A549 (cell line): ENCODE results near the gene HTN1. TPM values are rescaled to one million over a fixed set of nuclear protein-coding genes. Genes with fewer than 3 reads are reported as not detected.

Experiments used
- ATAC-seq, 2 experiments: fragments of 200-7000 bp in 1 of 2; fragments of >200 bp in 1 of 2; cut with Nextera tagmentation in 1 of 2; cut with Tn5 transposase in 1 of 2; 3 replicates each; pipeline versions ENCODE4 v1.8.0 to v1.9.1; 2018 to 2020; ENCODE audit warnings: mild to moderate bottlenecking in 1 of 2, moderate library complexity in 1 of 2
- CTCF ChIA-PET: fragments of 300-600 bp; sonication (Branson Sonifier 250); formaldehyde crosslinking; extraction: SDS; loops from one replicate; lab custom pipeline; 2021; ENCODE audit warnings: antibody characterized with exemption, inconsistent platforms; lab: Yijun Ruan, JAX
- POLR2A ChIA-PET: fragments of 350-600 bp; formaldehyde crosslinking; extraction: SDS; loops from one replicate; lab custom pipeline; 2021; ENCODE audit warnings: antibody characterized with exemption, inconsistent platforms; lab: Yijun Ruan, JAX
- DNase-seq, 2 experiments: peaks; one replicate each; pipeline versions ENCODE4 v3.0.0 to v3.0.0-alpha.2; 2011 to 2016; ENCODE audit warnings: low read depth in 1 of 2, low spot score in 1 of 2
- FAIRE-seq: peaks from 2 replicates; lab custom pipeline; 2011; peaks lifted over from hg19 to GRCh38; lab: Jason Lieb, UNC
- H3K27ac ChIP-seq, 2 experiments: fragments of >200 bp; sonication (Bioruptor Twin); formaldehyde crosslinking; 3 replicates each; pipeline ENCODE4 v1.5.1; 2016 to 2017
- H3K4me1 ChIP-seq: fragments of >200 bp; sonication (Bioruptor Twin); formaldehyde crosslinking; 3 replicates; pipeline ENCODE4 v1.6.1; 2016
- H3K4me2 ChIP-seq: fragments of >200 bp; sonication (Bioruptor Twin); formaldehyde crosslinking; 3 replicates; pipeline ENCODE4 v1.6.1; 2016
- H3K4me3 ChIP-seq: fragments of >200 bp; sonication (Bioruptor Twin); formaldehyde crosslinking; 3 replicates; pipeline ENCODE4 v1.5.1; 2016
- H3K9me3 ChIP-seq: fragments of >200 bp; sonication (Bioruptor Twin); formaldehyde crosslinking; 3 replicates; pipeline ENCODE4 v1.6.1; 2016
- CBX2 ChIP-seq: fragments of 200-600 bp; sonication (generic); IDR thresholded peaks from 2 replicates; pipeline ENCODE4 v1.6.1; 2016; ENCODE audit warnings: low read depth, mild to moderate bottlenecking, borderline replicate concordance
- CEBPB ChIP-seq, 2 experiments: fragments of >200 bp in 1 of 2; sonication (Bioruptor Twin) in 1 of 2; formaldehyde crosslinking in 1 of 2; IDR thresholded peaks; 2 replicates each; pipeline ENCODE4 v1.6.1; 2012 to 2016
- EHF ChIP-seq: fragments of 250-450 bp; sonication (Bioruptor Pico); IDR thresholded peaks from 2 replicates; pipeline ENCODE4 v1.5.0; 2020; ENCODE audit warnings: mild to moderate bottlenecking
- EHMT2 ChIP-seq: fragments of 200-600 bp; sonication (generic); IDR thresholded peaks from 2 replicates; pipeline ENCODE4 v1.6.1; 2016; ENCODE audit warnings: antibody characterized with exemption, low read depth, mild to moderate bottlenecking, moderate library complexity
- FOSB ChIP-seq: fragments of 250-450 bp; sonication (Bioruptor Pico); IDR thresholded peaks from 2 replicates; pipeline ENCODE4 v1.5.0; 2020; ENCODE audit warnings: mild to moderate bottlenecking, moderate library complexity
- HEYL ChIP-seq: fragments of 250-450 bp; sonication (Bioruptor Pico); IDR thresholded peaks from 2 replicates; pipeline ENCODE4 v1.8.0; 2021; ENCODE audit warnings: mild to moderate bottlenecking, moderate library complexity
- KDM5A ChIP-seq: fragments of 200-600 bp; sonication (generic); IDR thresholded peaks from 2 replicates; pipeline ENCODE4 v1.6.1; 2016; ENCODE audit warnings: antibody characterized with exemption, mild to moderate bottlenecking
- MAFK ChIP-seq: fragments of 450-650 bp; IDR thresholded peaks from 2 replicates; pipeline ENCODE4 v1.6.1; 2014; ENCODE audit not compliant: partially characterized antibody
- MAZ ChIP-seq: fragments of 150-350 bp; IDR thresholded peaks from 2 replicates; pipeline ENCODE4 v1.6.1; 2014; ENCODE audit warnings: antibody characterized with exemption, low read depth, low read length, borderline replicate concordance
- MYC ChIP-seq: IDR thresholded peaks from 2 replicates; pipeline ENCODE4 v1.6.1; 2012; ENCODE audit warnings: mild to moderate bottlenecking, inconsistent platforms, low read length, improper control_type of control experiment, borderline replicate concordance
- NFE2L2 ChIP-seq: fragments of 150-350 bp; conservative IDR thresholded peaks from 2 replicates; pipeline ENCODE4 v1.6.1; 2014; ENCODE audit warnings: low read length
- NR3C1 ChIP-seq: fragments of >200 bp; sonication (Bioruptor Twin); formaldehyde crosslinking; IDR thresholded peaks from 3 replicates; pipeline ENCODE4 v1.6.1; 2017
- POLR2A ChIP-seq: IDR thresholded peaks from 2 replicates; pipeline ENCODE4 v1.6.1; 2012; ENCODE audit warnings: mild to moderate bottlenecking, low read length
- RARB ChIP-seq: fragments of 250-450 bp; sonication (Bioruptor Pico); IDR thresholded peaks from 2 replicates; pipeline ENCODE4 v1.8.0; 2021; ENCODE audit warnings: mild to moderate bottlenecking, moderate library complexity
- RCOR1 ChIP-seq: fragments of 150-350 bp; IDR thresholded peaks from 2 replicates; pipeline ENCODE4 v1.6.1; 2014; ENCODE audit warnings: antibody characterized with exemption, low read length, low read depth
- RFX5 ChIP-seq: fragments of 450-650 bp; IDR thresholded peaks from 2 replicates; pipeline ENCODE4 v1.7.1; 2014; ENCODE audit warnings: antibody characterized with exemption, mild to moderate bottlenecking, moderate library complexity
- RNF2 ChIP-seq: fragments of 200-600 bp; sonication (generic); IDR thresholded peaks from 2 replicates; pipeline ENCODE4 v1.6.1; 2016; ENCODE audit warnings: low read depth, mild to moderate bottlenecking, antibody characterized with exemption, moderate library complexity, borderline replicate concordance
- SMC3 ChIP-seq: fragments of >200 bp; sonication (Bioruptor Twin); formaldehyde crosslinking; IDR thresholded peaks from 3 replicates; pipeline ENCODE4 v1.6.1; 2018; ENCODE audit warnings: inconsistent platforms
- ZSCAN20 ChIP-seq: fragments of 250-450 bp; sonication (Bioruptor Pico); IDR thresholded peaks from 2 replicates; pipeline ENCODE4 v1.8.0; 2022; ENCODE audit warnings: mild to moderate bottlenecking, moderate library complexity
- WGBS: methylation state at CpG from one replicate; pipeline ENCODE4 v1.1.6; 2017; ENCODE audit errors: missing lambda C conversion rate; 5-methylcytosine and 5-hydroxymethylcytosine counted together
- polyA plus RNA-seq, 4 experiments: library from polyadenylated mRNA; depleted of rRNA in 3 of 4; stranded (reverse); fragments of >200 nt; fragmentation: RNase III in 1 of 4; extraction: RNeasy Plus Mini Kit Qiagen cat#74134 plus additional on column Dnase treatment in 1 of 4; gene quantifications; 2 replicates in 3 of 4; 3 replicates in 1 of 4; pipeline ENCODE4 v1.2.3, GENCODE V29; 2011 to 2017
- TF ChIP-seq, protein P1 (sequence below): IDR thresholded peaks from 2 replicates; pipeline ENCODE4 v1.6.1; 2012; ENCODE audit warnings: low read depth, borderline replicate concordance
- TF ChIP-seq, protein P2 (sequence below): IDR thresholded peaks from 2 replicates; pipeline ENCODE4 v1.6.1; 2012
- TF ChIP-seq, protein P3 (sequence below): IDR thresholded peaks from 2 replicates; pipeline ENCODE4 v1.6.1; 2012
- TF ChIP-seq, protein P4 (sequence below): fragments of >200 bp; sonication (Bioruptor Twin); formaldehyde crosslinking; IDR thresholded peaks from 3 replicates; pipeline ENCODE4 v1.5.1; 2016
- TF ChIP-seq, protein P5 (sequence below): fragments of >200 bp; sonication (Bioruptor Twin); formaldehyde crosslinking; IDR thresholded peaks from 2 replicates; pipeline ENCODE4 v1.6.1; 2016
- TF ChIP-seq, protein P6 (sequence below): fragments of 200-600 bp; sonication (generic); IDR thresholded peaks from 2 replicates; pipeline ENCODE4 v1.6.1; 2016; ENCODE audit warnings: antibody characterized with exemption, mild to moderate bottlenecking, moderate library complexity

The HTN1 gene
- polyA plus RNA-seq, 2 of the 4 experiments (the other 2 are of a cell fraction), result not detected

DNA sequence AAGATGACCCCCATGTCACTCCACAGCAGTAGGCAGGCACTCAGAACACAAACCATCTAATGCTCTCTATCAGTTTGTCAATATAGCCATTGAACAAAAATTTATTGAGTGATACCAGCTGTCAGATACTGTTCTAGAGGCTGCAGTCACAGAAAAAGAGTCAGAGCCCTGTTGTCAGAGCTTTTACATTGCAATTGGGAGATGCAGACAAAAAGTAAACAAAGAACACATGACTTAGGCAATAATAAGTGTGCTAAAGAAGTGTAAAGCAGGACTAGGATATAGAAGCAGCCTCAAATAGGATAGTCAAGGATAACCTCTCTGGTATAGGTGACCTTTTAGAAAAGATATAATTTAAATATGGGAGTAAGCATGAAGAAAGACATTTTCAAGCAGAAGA lies 8.9 kb downstream of the HTN1 start:
- Histone ChIP-seq H3K4me2 (no peak overlapping the region), H3K4me1 (no peaks in the 10 kb centered on the region), H3K9me3 (no peaks in the 10 kb centered on the region), H3K4me3 (no peak overlapping the region), H3K27ac (no peak overlapping the region)
- CTCF ChIA-PET, result no interaction called here
- TF ChIP-seq, protein P1, sequence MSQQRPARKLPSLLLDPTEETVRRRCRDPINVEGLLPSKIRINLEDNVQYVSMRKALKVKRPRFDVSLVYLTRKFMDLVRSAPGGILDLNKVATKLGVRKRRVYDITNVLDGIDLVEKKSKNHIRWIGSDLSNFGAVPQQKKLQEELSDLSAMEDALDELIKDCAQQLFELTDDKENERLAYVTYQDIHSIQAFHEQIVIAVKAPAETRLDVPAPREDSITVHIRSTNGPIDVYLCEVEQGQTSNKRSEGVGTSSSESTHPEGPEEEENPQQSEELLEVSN, result no peak
- TF ChIP-seq, protein P2, sequence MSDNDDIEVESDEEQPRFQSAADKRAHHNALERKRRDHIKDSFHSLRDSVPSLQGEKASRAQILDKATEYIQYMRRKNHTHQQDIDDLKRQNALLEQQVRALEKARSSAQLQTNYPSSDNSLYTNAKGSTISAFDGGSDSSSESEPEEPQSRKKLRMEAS, result no peak
- TF ChIP-seq CBX2 (no peak), RCOR1 (no peak), ZSCAN20 (no peak), EHMT2 (no peak)
- POLR2A ChIA-PET, result no interaction called here
- ATAC-seq (no peak), FAIRE-seq (no peak), DNase-seq (no peak)

DNA sequence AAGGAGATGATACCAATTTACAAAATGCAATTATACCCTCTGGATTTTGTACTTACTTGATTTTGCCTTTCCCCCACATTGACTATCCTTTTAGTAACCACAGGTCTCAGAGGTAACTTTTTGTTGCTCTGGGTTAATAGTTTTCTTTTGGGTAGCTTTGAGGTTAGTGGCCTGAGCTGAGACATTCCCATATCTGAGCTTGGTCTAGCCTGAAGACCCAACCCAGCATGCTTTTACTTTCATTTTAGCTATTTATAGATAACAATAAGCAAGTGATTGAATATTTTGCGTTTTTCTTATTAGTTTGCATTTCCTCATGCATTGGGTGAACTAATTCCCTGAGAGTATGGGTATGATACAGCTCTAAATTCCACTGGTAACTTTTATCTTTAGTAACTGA lies 11.8 kb downstream of the HTN1 start:
- Histone ChIP-seq H3K9me3 (no peaks in the 10 kb centered on the region), H3K4me3 (no peak overlapping the region), H3K27ac (no peak overlapping the region), H3K4me1 (no peaks in the 10 kb centered on the region), H3K4me2 (no peak overlapping the region)
- CTCF ChIA-PET, result no interaction called here
- TF ChIP-seq RARB (CRISPR knock-in tag), result no peak
- no peak for TF ChIP-seq RNF2
- no peak for TF ChIP-seq EHF (CRISPR knock-in tag)
- no peak for TF ChIP-seq FOSB
- POLR2A ChIA-PET, result interaction anchor here (0.5 kb wide), 1 partner anchor 618 kb away, joined by 6 read pairs; no protein-coding TSS in a partner anchor
- DNase-seq (no peak), FAIRE-seq (no peak), ATAC-seq (no peak)
- WGBS, result 0% methylated on average over 1 of the region's 1 CpG

DNA sequence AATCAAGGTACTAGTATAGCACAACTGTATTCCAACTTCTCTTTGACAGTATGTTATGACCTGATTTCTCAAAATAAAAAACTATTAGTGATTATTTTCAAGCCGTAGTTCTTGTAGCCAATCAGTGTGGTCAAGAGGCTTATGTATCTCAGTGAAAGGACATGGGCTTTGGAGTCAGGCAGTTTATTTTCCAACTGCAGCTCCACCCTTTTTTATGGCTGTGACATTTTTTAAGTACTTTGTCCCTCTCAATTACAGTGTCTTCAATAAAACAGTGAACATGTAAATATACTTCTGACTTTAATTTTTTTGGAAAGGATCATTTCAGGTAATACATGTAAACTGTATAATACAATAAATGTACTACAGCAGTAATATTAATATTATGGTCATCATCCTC lies 30.0 kb downstream of the HTN1 start:
- FAIRE-seq (no peak), DNase-seq (no peak)
- 50% methylated on average over 1 of the region's 1 CpG for whole genome bisulfite sequencing
- CTCF ChIA-PET, result no interaction called here
- no peak overlapping the region for H3K4me3 ChIP-seq
- no peak overlapping the region for H3K27ac ChIP-seq
- no peaks in the 10 kb centered on the region for H3K4me1 ChIP-seq
- POLR2A ChIA-PET, result no interaction called here
- TF ChIP-seq, protein P1, result no peak
- TF ChIP-seq NFE2L2, result no peak
- no peak for TF ChIP-seq MAZ
- no peak for TF ChIP-seq SMC3
- TF ChIP-seq RARB (CRISPR knock-in tag), result no peak
- TF ChIP-seq, protein P3, sequence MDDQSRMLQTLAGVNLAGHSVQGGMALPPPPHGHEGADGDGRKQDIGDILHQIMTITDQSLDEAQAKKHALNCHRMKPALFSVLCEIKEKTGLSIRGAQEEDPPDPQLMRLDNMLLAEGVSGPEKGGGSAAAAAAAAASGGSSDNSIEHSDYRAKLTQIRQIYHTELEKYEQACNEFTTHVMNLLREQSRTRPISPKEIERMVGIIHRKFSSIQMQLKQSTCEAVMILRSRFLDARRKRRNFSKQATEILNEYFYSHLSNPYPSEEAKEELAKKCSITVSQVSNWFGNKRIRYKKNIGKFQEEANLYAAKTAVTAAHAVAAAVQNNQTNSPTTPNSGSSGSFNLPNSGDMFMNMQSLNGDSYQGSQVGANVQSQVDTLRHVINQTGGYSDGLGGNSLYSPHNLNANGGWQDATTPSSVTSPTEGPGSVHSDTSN, result no peak
- no peak for TF ChIP-seq CEBPB (IDR thresholded peaks at IDR 0.05)
- TF ChIP-seq MAFK, result no peak
- no peak for TF ChIP-seq RFX5
- TF ChIP-seq, protein P4, sequence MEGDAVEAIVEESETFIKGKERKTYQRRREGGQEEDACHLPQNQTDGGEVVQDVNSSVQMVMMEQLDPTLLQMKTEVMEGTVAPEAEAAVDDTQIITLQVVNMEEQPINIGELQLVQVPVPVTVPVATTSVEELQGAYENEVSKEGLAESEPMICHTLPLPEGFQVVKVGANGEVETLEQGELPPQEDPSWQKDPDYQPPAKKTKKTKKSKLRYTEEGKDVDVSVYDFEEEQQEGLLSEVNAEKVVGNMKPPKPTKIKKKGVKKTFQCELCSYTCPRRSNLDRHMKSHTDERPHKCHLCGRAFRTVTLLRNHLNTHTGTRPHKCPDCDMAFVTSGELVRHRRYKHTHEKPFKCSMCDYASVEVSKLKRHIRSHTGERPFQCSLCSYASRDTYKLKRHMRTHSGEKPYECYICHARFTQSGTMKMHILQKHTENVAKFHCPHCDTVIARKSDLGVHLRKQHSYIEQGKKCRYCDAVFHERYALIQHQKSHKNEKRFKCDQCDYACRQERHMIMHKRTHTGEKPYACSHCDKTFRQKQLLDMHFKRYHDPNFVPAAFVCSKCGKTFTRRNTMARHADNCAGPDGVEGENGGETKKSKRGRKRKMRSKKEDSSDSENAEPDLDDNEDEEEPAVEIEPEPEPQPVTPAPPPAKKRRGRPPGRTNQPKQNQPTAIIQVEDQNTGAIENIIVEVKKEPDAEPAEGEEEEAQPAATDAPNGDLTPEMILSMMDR, result no peak
- TF ChIP-seq, protein P5, sequence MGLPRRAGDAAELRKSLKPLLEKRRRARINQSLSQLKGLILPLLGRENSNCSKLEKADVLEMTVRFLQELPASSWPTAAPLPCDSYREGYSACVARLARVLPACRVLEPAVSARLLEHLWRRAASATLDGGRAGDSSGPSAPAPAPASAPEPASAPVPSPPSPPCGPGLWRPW, result no peak
- no peak for TF ChIP-seq POLR2A
- no peak for TF ChIP-seq KDM5A
- TF ChIP-seq, protein P6, sequence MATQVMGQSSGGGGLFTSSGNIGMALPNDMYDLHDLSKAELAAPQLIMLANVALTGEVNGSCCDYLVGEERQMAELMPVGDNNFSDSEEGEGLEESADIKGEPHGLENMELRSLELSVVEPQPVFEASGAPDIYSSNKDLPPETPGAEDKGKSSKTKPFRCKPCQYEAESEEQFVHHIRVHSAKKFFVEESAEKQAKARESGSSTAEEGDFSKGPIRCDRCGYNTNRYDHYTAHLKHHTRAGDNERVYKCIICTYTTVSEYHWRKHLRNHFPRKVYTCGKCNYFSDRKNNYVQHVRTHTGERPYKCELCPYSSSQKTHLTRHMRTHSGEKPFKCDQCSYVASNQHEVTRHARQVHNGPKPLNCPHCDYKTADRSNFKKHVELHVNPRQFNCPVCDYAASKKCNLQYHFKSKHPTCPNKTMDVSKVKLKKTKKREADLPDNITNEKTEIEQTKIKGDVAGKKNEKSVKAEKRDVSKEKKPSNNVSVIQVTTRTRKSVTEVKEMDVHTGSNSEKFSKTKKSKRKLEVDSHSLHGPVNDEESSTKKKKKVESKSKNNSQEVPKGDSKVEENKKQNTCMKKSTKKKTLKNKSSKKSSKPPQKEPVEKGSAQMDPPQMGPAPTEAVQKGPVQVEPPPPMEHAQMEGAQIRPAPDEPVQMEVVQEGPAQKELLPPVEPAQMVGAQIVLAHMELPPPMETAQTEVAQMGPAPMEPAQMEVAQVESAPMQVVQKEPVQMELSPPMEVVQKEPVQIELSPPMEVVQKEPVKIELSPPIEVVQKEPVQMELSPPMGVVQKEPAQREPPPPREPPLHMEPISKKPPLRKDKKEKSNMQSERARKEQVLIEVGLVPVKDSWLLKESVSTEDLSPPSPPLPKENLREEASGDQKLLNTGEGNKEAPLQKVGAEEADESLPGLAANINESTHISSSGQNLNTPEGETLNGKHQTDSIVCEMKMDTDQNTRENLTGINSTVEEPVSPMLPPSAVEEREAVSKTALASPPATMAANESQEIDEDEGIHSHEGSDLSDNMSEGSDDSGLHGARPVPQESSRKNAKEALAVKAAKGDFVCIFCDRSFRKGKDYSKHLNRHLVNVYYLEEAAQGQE, result no peak
- TF ChIP-seq MYC, result no peak
- TF ChIP-seq FOSB, result no peak
- TF ChIP-seq RNF2, result no peak
- TF ChIP-seq HEYL (CRISPR knock-in tag), result no peak
- TF ChIP-seq NR3C1, result no peak
- TF ChIP-seq, all 56 proteins: peak for 0
- ATAC-seq, result no peak
- no peak overlapping the region for H3K4me2 ChIP-seq
- no peaks in the 10 kb centered on the region for H3K9me3 ChIP-seq
